ENCODE results near the gene TOMM22.

The TOMM22 gene

DNA sequence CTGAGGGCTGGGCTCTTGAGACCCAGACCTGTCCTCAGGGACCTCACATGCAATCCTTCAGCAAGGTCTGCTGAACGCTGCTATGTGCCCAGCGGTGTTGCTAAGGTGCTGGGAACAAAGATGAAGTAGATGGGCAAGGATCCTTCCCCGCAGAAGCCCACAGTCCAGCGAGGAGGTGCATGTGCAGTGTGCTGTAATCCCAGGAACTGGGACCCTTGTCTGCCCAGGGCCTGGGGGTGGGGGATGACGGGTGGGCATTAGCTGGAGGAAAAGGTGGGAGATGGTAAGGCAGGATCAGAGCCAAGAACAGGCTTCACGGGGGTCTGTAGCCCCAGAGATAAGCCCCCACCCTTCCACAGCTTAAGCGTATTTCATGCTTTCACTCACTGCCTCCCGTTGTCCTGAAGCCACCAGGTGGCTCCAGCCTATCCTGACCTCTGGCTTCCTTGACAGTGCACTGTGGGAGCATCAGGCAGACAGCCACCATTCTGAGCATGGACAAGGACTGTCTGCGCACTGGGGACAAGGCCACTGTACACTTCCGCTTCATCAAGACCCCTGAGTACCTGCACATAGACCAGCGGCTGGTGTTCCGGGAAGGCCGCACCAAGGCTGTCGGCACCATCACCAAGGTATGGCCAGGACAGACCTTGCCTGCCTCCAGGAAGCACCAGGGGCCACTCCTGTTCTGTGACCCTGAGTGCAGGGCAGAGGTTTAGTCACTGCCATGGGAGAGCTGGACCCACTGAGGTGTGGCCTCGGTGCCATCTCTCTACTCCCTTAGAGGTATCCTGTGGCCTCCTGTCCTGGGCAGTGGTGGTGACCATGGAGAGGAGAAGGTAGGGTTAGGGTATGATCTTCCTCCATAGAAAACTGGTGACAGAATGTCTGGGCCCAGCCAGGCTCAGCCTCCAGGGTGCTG is 46.0 kb downstream of the TOMM22 start:
- no peaks in the 10 kb centered on the region for H3K4me1 ChIP-seq (ENCODE audit: insufficient read depth, low read length)
- no peak overlapping the region for H3K9ac ChIP-seq (ENCODE audit: low read depth, low read length)
- H3K36me3 ChIP-seq (ENCODE audit: insufficient read depth, low read length) = peaks cover 89% of the 10 kb centered on the region
- no peak overlapping the region for H3K4me3 ChIP-seq (ENCODE audit: low read length)
- H3K27me3 ChIP-seq (ENCODE audit: insufficient read depth, low read length) = no peaks in the 10 kb centered on the region
- H3K27ac ChIP-seq (ENCODE audit: low read depth, low read length) = no peak overlapping the region
- WGBS = 94% methylated on average over 15 of the region's 15 CpGs
- no peaks in the 10 kb centered on the region for H3K9me3 ChIP-seq (ENCODE audit: insufficient read depth, low read depth, low read length)

DNA sequence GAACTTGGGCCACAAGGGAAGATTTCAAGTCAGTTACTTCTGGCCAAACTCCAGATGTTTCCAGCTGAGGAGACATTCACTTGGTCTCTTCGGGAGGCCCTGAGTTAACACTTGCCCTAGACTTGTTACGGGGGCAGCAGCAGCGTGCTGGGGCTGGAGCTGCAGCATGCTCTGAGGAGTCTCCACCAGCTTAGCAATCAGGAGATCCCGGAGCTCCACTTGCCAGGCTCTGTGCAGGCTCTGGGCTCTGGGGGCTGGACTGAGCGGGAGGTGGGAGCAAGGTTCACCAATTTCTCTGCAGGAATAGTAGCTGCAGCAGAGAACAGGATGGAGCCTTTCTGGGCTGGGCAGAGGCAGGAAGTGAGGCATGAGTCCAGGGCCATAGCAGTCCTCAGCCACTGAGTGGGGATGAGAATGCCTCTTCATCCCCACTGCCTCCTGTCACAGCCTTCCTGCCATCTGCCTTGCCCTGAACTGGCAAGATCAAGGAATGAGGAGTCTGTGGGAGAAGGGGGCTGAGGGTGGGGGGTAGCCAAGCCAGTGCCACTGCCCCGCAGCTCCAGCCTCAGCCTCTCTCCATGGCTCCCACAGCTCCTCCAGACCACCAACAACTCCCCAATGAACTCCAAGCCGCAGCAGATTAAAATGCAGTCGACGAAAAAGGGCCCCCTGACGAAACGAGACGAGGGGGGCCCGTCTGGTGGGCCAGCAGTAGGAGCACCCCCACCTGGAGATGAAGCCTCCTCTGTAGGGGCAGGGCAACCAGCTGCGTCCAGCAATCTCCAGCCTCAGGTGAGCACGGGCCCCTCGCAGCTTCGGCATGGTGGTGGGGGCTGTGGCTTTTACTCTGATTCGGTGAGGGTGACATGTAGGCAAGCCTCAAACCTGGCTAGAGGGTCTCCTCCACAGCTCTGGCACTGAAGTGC is 47.4 kb downstream of the TOMM22 start:
- H3K27ac ChIP-seq (ENCODE audit: low read depth, low read length) = no peak overlapping the region

DNA sequence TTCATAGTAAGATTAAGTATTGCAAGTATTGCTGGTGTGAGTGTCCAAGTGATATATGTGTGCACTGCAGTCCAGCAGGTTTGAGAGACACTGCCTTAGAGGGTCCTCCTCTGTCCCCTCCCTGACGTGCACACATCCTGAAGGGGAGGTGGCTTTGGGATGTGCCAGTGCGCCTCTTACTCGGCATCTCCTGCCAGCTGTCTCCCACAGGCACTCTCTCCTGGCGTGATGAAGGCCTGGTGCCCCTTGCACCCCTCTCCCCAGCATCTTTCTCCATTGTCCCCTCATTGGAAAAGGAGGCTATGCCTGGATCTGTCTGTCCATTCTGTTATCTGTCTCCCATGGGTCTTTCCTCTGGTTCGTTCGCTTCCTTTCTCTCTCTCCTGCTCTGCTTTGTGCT is 48.2 kb downstream of the TOMM22 start:
- peaks cover 76% of the 10 kb centered on the region for H3K36me3 ChIP-seq (ENCODE audit: insufficient read depth, low read length)
- no peaks in the 10 kb centered on the region for H3K9me3 ChIP-seq (ENCODE audit: insufficient read depth, low read depth, low read length)
- H3K27ac ChIP-seq (ENCODE audit: low read depth, low read length) = no peak overlapping the region
- H3K27me3 ChIP-seq (ENCODE audit: insufficient read depth, low read length) = no peaks in the 10 kb centered on the region
- H3K4me1 ChIP-seq (ENCODE audit: insufficient read depth, low read length) = no peaks in the 10 kb centered on the region
- H3K4me3 ChIP-seq (ENCODE audit: low read length) = no peak overlapping the region
- no peak overlapping the region for H3K9ac ChIP-seq (ENCODE audit: low read depth, low read length)
- 93% methylated on average over 6 of the region's 6 CpGs for WGBS

More for the DNA sequence above, 47.4 kb downstream of the TOMM22 start:
- Histone ChIP-seq H3K9ac (ENCODE audit: low read depth, low read length) (no peak overlapping the region), H3K36me3 (ENCODE audit: insufficient read depth, low read length) (peaks cover 79% of the 10 kb centered on the region), H3K4me3 (ENCODE audit: low read length) (no peak overlapping the region), H3K4me1 (ENCODE audit: insufficient read depth, low read length) (no peaks in the 10 kb centered on the region), H3K27me3 (ENCODE audit: insufficient read depth, low read length) (no peaks in the 10 kb centered on the region), H3K9me3 (ENCODE audit: insufficient read depth, low read depth, low read length) (no peaks in the 10 kb centered on the region)
- WGBS = 96% methylated on average over 18 of the region's 18 CpGs

DNA sequence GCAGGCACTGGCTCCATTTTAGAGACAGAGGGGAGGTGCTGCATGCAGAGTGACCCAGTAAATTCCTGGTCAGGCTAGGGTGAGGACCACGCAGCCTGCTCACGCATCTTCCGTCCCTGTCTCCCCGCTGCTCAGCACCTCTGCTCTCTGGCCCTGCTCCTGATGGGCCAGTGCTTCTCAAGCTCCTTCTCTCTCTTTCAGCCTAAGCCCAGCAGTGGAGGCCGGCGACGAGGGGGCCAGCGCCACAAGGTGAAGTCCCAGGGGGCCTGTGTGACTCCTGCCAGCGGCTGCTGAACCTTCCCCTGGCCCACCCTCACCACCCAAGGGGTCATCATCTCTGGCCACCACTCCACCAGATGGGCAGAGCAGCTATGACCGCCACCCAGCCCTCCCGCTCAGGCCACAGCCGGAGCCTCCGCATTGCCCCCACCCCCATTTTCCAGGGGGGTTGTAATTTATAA is 48.7 kb downstream of the TOMM22 start:
- no peak overlapping the region for H3K4me3 ChIP-seq (ENCODE audit: low read length)
- no peaks in the 10 kb centered on the region for H3K9me3 ChIP-seq (ENCODE audit: insufficient read depth, low read depth, low read length)
- H3K27me3 ChIP-seq (ENCODE audit: insufficient read depth, low read length) = no peaks in the 10 kb centered on the region
- WGBS = 97% methylated on average over 13 of the region's 13 CpGs
- H3K4me1 ChIP-seq (ENCODE audit: insufficient read depth, low read length) = no peaks in the 10 kb centered on the region
- peaks cover 71% of the 10 kb centered on the region for H3K36me3 ChIP-seq (ENCODE audit: insufficient read depth, low read length)
- no peak overlapping the region for H3K9ac ChIP-seq (ENCODE audit: low read depth, low read length)
- no peak overlapping the region for H3K27ac ChIP-seq (ENCODE audit: low read depth, low read length)

DNA sequence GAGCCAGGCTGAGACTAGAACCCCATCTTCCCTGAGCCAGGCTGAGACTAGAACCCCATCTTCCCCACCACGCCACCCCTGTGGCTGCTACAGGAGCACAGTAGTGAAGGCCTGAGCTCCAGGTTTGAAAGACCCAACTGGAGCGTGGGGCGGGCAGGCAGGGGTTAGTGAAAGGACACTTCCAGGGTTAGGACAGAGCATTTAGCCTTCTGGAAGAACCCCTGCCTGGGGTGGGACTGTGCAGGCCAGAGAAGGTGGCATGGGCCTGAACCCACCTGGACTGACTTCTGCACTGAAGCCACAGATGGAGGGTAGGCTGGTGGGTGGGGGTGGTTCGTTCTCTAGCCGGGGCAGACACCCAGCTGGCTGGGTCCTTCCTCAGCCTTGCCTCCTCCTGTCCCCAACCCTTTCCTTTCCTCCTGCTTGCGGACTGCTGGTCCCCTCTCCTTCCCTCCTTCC is 50.0 kb downstream of the TOMM22 start:
- Histone ChIP-seq H3K9ac (ENCODE audit: low read depth, low read length) (no peak overlapping the region), H3K4me3 (ENCODE audit: low read length) (no peak overlapping the region), H3K36me3 (ENCODE audit: insufficient read depth, low read length) (peaks cover 58% of the 10 kb centered on the region), H3K27ac (ENCODE audit: low read depth, low read length) (no peak overlapping the region), H3K4me1 (ENCODE audit: insufficient read depth, low read length) (no peaks in the 10 kb centered on the region), H3K9me3 (ENCODE audit: insufficient read depth, low read depth, low read length) (no peaks in the 10 kb centered on the region), H3K27me3 (ENCODE audit: insufficient read depth, low read length) (no peaks in the 10 kb centered on the region)
- 96% methylated on average over 6 of the region's 6 CpGs for WGBS

DNA sequence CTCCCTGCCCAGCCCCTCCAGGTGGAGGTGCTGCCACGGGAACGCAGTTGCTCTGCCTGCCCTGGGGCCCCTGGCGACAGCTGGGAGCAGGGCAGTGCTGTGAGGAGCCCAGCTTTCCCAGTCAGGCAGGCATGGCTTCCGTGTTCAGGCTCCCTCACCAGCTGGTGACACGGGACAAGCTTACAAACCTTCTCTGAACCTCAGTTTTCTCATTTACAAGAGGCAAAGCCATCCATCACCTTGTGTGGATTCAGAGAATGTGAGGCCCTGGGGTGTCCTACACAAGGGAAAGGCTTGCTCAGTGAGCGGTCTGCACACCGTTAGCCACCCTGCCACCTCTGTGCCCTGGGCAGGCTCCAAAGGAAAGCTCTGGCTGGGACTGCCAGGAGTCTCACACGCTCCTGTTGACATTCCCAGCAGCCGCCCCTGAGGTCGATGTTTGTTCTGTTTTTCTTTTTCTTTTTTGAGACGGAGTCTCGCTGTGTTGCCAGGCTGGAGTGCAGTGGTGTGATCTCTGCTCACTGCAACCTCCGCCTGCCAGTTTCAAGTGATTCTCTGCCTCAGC is 50.6 kb downstream of the TOMM22 start:
- Histone ChIP-seq H3K27ac (ENCODE audit: low read depth, low read length) (no peak overlapping the region), H3K36me3 (ENCODE audit: insufficient read depth, low read length) (peaks cover 52% of the 10 kb centered on the region), H3K4me1 (ENCODE audit: insufficient read depth, low read length) (no peaks in the 10 kb centered on the region), H3K4me3 (ENCODE audit: low read length) (no peak overlapping the region), H3K9ac (ENCODE audit: low read depth, low read length) (no peak overlapping the region), H3K27me3 (ENCODE audit: insufficient read depth, low read length) (no peaks in the 10 kb centered on the region), H3K9me3 (ENCODE audit: insufficient read depth, low read depth, low read length) (no peaks in the 10 kb centered on the region)
- 90% methylated on average over 13 of the region's 13 CpGs for WGBS

DNA sequence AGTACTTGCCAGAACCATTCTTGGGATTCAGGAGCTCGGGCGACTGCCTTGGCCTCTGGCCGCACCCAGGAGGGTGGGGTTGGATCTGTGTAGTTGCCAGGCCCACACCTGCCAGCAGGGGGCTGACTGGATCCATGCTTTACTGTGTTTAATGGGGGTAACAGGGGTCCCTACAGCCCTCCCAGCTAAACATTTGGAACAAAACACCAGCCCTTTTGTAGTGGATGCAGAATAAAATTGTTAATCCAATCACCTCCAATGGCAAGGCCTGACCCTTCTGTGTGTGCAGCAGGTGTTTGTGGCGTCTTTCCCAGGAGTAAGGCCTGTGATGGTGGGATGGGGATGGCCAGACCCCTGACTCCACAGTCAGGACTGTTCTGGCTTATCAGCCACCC is 51.6 kb downstream of the TOMM22 start:
- 84% methylated on average over 4 of the region's 4 CpGs for WGBS
- H3K36me3 ChIP-seq (ENCODE audit: insufficient read depth, low read length) = peaks cover 47% of the 10 kb centered on the region

DNA sequence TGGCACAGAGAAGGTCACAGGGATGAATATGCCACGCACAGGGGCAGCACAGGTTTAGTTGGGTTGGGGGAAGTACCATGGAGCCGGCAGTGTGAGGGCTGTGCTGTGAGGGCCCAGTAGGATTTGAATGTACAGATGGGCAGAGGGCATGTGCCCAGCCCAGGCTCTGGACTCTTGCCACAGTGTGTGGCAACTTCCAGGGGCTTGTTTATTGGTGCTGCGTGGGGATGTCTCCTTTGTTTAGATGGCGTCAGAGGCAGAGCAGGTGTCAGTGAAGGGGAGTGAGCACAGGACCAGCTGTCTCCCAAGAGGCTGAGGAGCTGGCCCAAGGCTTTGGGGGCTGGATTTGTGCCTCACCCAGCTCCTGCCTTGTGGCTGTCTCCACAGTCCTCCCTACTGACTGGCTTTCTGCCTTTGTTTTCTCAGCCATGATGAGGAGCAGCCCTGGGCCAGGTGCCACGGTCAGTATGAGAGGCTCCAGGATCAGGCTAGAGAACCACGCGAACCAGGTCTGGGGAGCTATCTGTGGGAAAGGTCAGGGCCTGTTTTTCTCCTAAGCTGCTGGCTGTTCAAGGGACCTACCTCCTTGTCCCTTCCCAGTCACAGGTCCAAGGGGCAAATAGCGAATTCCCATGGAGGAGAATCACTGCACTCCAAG is 52.1 kb downstream of the TOMM22 start:
- Histone ChIP-seq H3K9me3 (ENCODE audit: insufficient read depth, low read depth, low read length) (no peaks in the 10 kb centered on the region), H3K36me3 (ENCODE audit: insufficient read depth, low read length) (peaks cover 47% of the 10 kb centered on the region)

More for the DNA sequence above, 51.6 kb downstream of the TOMM22 start:
- no peaks in the 10 kb centered on the region for H3K27me3 ChIP-seq (ENCODE audit: insufficient read depth, low read length)
- no peak overlapping the region for H3K27ac ChIP-seq (ENCODE audit: low read depth, low read length)
- H3K4me1 ChIP-seq (ENCODE audit: insufficient read depth, low read length) = no peaks in the 10 kb centered on the region
- H3K9ac ChIP-seq (ENCODE audit: low read depth, low read length) = no peak overlapping the region
- H3K9me3 ChIP-seq (ENCODE audit: insufficient read depth, low read depth, low read length) = no peaks in the 10 kb centered on the region
- no peak overlapping the region for H3K4me3 ChIP-seq (ENCODE audit: low read length)

DNA sequence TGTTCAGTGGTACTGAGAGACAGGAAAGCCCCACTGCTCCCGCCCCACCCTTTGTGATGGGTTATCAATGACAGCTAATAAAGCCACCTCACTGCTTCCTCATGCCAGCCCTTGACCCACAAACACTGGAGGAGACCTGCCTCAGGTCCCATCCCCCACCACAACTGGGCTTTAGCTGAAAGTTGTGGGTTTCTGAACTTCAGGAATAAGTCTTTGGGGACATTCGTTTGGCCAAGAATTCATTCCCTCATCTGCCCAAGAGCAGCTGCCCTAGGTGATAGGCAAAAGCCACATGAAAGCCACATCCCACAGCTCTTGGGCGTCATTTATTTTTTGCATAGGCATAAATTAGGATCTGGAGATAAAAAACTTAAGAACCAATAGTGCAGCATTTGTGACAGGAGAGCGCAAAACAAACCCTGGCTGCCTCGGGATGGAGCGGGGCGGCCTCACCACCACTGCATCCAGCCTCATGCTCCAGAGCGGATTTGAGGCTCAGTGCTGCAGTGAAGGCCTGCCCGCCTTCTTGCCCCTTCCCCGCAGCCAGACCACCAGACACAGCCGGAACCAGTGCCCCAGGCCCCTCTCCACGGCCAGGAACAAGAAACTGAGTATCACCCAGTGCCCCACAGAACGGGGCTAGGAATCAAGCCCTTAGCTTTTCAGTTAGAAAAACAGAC is 52.8 kb downstream of the TOMM22 start:
- Histone ChIP-seq H3K4me1 (ENCODE audit: insufficient read depth, low read length) (no peaks in the 10 kb centered on the region), H3K27me3 (ENCODE audit: insufficient read depth, low read length) (no peaks in the 10 kb centered on the region), H3K9me3 (ENCODE audit: insufficient read depth, low read depth, low read length) (no peaks in the 10 kb centered on the region), H3K36me3 (ENCODE audit: insufficient read depth, low read length) (peaks cover 45% of the 10 kb centered on the region), H3K9ac (ENCODE audit: low read depth, low read length) (no peak overlapping the region), H3K4me3 (ENCODE audit: low read length) (no peak overlapping the region), H3K27ac (ENCODE audit: low read depth, low read length) (no peak overlapping the region)
- 89% methylated on average over 13 of the region's 13 CpGs for WGBS

More for the DNA sequence above, 52.1 kb downstream of the TOMM22 start:
- Histone ChIP-seq H3K27ac (ENCODE audit: low read depth, low read length) (no peak overlapping the region), H3K9ac (ENCODE audit: low read depth, low read length) (no peak overlapping the region), H3K4me1 (ENCODE audit: insufficient read depth, low read length) (no peaks in the 10 kb centered on the region), H3K27me3 (ENCODE audit: insufficient read depth, low read length) (no peaks in the 10 kb centered on the region), H3K4me3 (ENCODE audit: low read length) (no peak overlapping the region)
- 96% methylated on average over 8 of the region's 8 CpGs for WGBS

Measured in HUES64 (cell line).